ENCODE results near the gene PLEKHM1. TPM values are rescaled to one million over a fixed set of nuclear protein-coding genes. Genes with fewer than 3 reads are reported as not detected.

Gene PLEKHM1
- total RNA-seq, 1 experiment from 2014 or later = 14.7 TPM

DNA sequence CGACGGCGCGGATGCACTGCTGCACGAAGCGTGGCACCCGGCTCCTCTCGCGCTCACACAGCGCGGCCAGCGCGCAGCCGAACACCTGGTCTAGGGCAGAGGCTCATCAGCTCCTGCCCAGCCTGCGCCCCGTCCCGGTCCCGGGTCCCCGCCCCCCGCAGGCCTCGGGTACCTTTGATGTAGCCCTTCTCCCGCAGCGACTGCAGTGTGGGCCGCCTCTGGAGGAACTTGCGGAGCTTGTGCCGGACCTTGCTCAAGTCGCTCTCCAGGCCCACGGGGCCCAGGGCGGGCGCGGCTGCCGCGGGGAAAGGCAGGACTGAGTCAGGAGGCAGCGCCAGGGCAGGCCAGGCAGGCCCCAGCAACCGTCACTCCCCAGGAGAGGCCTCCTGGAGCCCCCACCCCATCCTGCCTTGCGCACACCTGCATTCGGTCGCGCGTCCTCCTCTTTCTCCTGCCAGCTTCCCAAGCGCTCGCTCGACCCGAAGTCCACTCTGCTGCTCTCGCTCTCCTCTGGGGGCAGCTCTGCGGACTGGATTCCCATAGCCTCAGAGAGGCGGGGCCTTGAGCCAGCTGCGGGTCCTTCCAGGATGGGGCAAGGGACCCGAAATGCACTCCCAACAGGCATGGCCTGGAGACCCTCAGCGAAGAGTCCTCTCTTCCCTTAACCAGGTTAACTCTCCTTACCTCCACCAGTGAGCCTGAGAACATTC is 93.9 kb downstream of the PLEKHM1 start:
- Histone ChIP-seq H3K36me3 (no peaks in the 10 kb centered on the region), H3K9me3 (no peaks in the 10 kb centered on the region), H3K4me3 (no peak overlapping the region), H3K27me3 (no peaks in the 10 kb centered on the region)
- DNase-seq = no peak

DNA sequence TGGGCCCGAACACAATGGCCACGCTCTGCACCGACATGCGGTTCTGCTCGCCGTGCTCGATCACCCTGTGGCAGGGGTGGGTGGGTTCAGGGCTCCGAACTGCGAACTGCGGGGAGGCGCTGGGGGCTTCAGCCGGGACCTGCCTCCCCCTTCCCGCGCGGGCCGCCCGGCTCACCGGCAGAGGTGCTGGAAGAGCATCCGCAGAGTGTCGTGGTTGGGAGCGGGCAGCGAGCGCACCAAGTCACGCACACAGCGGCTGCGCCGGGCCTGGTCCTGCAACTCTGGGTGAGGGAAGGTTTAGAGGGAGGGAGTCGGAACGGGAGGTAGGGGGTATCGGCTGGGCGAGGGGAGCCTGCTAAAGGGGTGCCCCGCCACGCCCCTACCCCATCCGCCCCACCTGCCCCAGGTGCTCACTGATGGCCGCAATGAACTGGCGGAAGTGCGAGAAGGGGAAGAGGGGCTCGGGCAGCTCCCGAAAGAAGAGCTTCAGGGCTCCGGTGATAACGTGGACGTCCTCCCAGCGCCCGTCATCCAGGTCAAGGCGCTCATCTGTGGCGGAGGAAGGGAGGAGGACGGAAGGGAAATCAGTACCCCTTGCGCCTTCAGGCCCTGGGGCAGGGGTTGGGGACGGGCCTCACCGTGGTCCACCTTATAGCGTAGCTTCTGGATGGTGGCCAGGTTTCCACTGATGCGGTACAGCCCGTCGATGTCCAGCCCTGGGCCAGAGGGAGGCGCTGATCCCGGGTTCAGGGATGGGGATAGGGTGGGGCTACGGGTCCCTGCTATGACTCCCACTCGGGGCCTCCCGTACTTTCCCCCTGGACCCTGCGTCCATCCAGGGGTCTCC is 94.7 kb downstream of the PLEKHM1 start:
- Histone ChIP-seq H3K9me3 (no peaks in the 10 kb centered on the region), H3K4me3 (no peak overlapping the region), H3K36me3 (no peaks in the 10 kb centered on the region), H3K27me3 (no peaks in the 10 kb centered on the region)
- DNase-seq = no peak

GRCh38 chr17:45394913-45395568 is 95.5 kb downstream of the PLEKHM1 start:
- H3K27me3 ChIP-seq = no peaks in the 10 kb centered on the region
- DNase-seq = peak; percentile 66
- no peaks in the 10 kb centered on the region for H3K36me3 ChIP-seq
- H3K4me3 ChIP-seq = no peak overlapping the region
- H3K9me3 ChIP-seq = no peaks in the 10 kb centered on the region

- Histone ChIP-seq H3K27me3 (no peaks in the 10 kb centered on the region), H3K9me3 (no peaks in the 10 kb centered on the region), H3K4me3 (no peak overlapping the region), H3K36me3 (no peaks in the 10 kb centered on the region)
- DNase-seq = no peak
These were observed 96.0 kb downstream of the PLEKHM1 start for GRCh38 chr17:45394564-45394912.

- Histone ChIP-seq H3K4me3 (no peak overlapping the region), H3K9me3 (no peaks in the 10 kb centered on the region), H3K27me3 (no peaks in the 10 kb centered on the region), H3K36me3 (no peaks in the 10 kb centered on the region)
- no peak for DNase-seq
These were observed 96.4 kb downstream of the PLEKHM1 start for GRCh38 chr17:45394091-45394490.

GRCh38 chr17:45393411-45393810 is 97.1 kb downstream of the PLEKHM1 start:
- Histone ChIP-seq H3K27me3 (no peaks in the 10 kb centered on the region), H3K4me3 (no peak overlapping the region), H3K36me3 (no peaks in the 10 kb centered on the region), H3K9me3 (no peaks in the 10 kb centered on the region)
- DNase-seq = no peak

GRCh38 chr17:45391918-45392317 is 98.6 kb downstream of the PLEKHM1 start:
- Histone ChIP-seq H3K9me3 (no peaks in the 10 kb centered on the region), H3K4me3 (no peak overlapping the region), H3K36me3 (no peaks in the 10 kb centered on the region), H3K27me3 (no peaks in the 10 kb centered on the region)
- DNase-seq = no peak

GRCh38 chr17:45391291-45391690 is 99.2 kb downstream of the PLEKHM1 start:
- no peaks in the 10 kb centered on the region for H3K9me3 ChIP-seq
- DNase-seq = no peak
- no peaks in the 10 kb centered on the region for H3K36me3 ChIP-seq
- no peaks in the 10 kb centered on the region for H3K27me3 ChIP-seq
- H3K4me3 ChIP-seq = no peak overlapping the region

DNA sequence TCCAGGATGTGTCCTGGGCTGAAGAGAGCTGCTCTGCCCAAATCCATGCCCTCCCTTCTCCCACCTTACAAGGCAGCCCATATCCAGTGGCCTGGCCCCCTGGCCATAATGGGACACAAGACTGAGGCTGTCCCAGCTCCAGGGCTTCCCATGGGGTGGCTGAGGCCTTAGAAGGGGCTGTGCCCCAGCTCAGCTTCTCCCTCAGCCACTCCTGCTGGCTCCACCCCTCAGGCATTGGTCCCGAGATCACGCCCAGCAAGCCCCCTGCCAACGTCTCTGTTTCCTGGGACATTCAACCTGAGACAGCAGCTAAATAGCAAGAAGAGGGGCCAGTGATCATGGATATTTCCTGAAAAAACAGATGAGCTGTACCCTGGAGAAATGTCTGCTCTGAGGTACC is 101.2 kb downstream of the PLEKHM1 start:
- H3K4me3 ChIP-seq = no peak overlapping the region
- no peaks in the 10 kb centered on the region for H3K9me3 ChIP-seq
- no peaks in the 10 kb centered on the region for H3K27me3 ChIP-seq
- DNase-seq = no peak
- H3K36me3 ChIP-seq = no peaks in the 10 kb centered on the region

DNA sequence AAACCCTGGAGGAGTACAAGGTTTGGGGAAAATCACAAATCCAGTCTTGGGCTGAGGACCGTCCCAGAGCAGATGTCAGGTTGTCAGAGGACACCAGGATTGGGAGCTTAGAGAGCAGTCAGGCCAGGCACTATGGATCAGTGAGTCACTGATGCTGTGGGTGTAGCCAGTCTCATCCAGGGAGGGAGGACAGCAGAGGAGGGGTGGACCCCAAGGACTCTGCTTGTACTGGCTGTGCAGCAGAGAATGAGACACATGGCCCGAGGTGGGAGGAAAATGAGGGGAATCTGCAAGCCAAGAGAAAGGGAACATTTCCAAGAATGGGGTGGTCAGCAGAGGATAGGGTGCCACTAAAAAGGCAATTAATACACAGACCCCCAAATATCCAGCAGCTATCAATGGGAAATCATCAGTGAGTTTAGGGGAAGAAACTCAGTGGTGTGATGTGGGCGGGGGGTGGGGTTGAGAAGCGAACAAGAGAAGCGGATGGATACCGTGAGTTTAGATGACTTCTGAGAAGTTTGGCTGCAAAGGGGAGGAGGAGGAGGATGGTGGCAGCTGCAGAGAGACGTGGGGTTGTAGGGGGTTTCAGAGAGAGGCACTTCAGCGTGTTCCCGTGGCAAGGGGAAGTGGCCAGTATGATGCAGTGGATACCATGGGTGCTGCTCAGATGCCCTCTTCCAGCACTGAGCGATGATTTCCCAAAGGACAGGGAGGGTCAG is 101.8 kb downstream of the PLEKHM1 start:
- no peaks in the 10 kb centered on the region for H3K36me3 ChIP-seq
- H3K4me3 ChIP-seq = no peak overlapping the region
- no peaks in the 10 kb centered on the region for H3K9me3 ChIP-seq
- H3K27me3 ChIP-seq = no peaks in the 10 kb centered on the region
- no peak for DNase-seq

GRCh38 chr17:45387739-45388138 is 102.8 kb downstream of the PLEKHM1 start:
- no peaks in the 10 kb centered on the region for H3K27me3 ChIP-seq

GRCh38 chr17:45386178-45386577 is 104.3 kb downstream of the PLEKHM1 start:
- no peak for DNase-seq
- no peaks in the 10 kb centered on the region for H3K27me3 ChIP-seq
- no peaks in the 10 kb centered on the region for H3K9me3 ChIP-seq
- H3K4me3 ChIP-seq = no peak overlapping the region
- no peaks in the 10 kb centered on the region for H3K36me3 ChIP-seq

More at GRCh38 chr17:45387739-45388138, 102.8 kb downstream of the PLEKHM1 start:
- DNase-seq = no peak
- H3K36me3 ChIP-seq = no peaks in the 10 kb centered on the region
- no peaks in the 10 kb centered on the region for H3K9me3 ChIP-seq
- H3K4me3 ChIP-seq = no peak overlapping the region

Other genes with a start within 250 kb of the PLEKHM1 start
- gene SPATA32, start 228.6 kb downstream of the PLEKHM1 start, total RNA-seq (2014; rRNA removed; shearing (Covaris generic); ENCODE audit: low replicate concordance) = not detected in 2 replicates
- 13.4 and 18.7 TPM in 2 replicates for gene MAP3K14, start 173.7 kb downstream of the PLEKHM1 start, total RNA-seq (2014; rRNA removed; shearing (Covaris generic); ENCODE audit: low replicate concordance)
- 0.07 and 1.5 TPM in 2 replicates for gene ARHGAP27, start 57.9 kb downstream of the PLEKHM1 start, total RNA-seq (2014; rRNA removed; shearing (Covaris generic); ENCODE audit: low replicate concordance)

Measured in MG63 (cell line).